SK-N-SH (cell line): ENCODE results near the gene R3HCC1L. TPM values are rescaled to one million over a fixed set of nuclear protein-coding genes. Genes with fewer than 3 reads are reported as not detected.

Experiments used
- CTCF ChIA-PET: fragments of 300-600, 350-600 bp; formaldehyde crosslinking; extraction: SDS; loops from one replicate; lab custom pipeline; 2021; lab: Yijun Ruan, JAX
- POLR2A ChIA-PET: fragments of 350-600 bp; sonication (Branson Sonifier 250); formaldehyde crosslinking; extraction: SDS; loops from one replicate; lab custom pipeline; 2020; ENCODE audit warnings: antibody characterized with exemption, inconsistent platforms; lab: Yijun Ruan, JAX
- DNase-seq: peaks from one replicate; pipeline ENCODE4 v3.0.0; 2012
- H2AFZ ChIP-seq: fragments of 200-600 bp; sonication (generic); 2 replicates; pipeline ENCODE4 v1.8.1; 2016; ENCODE audit warnings: antibody characterized with exemption, mild to moderate bottlenecking, low read depth
- H3F3A ChIP-seq: fragments of 200-600 bp; sonication (generic); replicated peaks from 2 replicates; pipeline ENCODE3; 2016; ENCODE audit warnings: antibody characterized with exemption, mild to moderate bottlenecking; ENCODE audit not compliant: insufficient read depth
- H3K27ac ChIP-seq, 2 experiments: fragments of 200-500 bp in 1 of 2; fragments of 200-600 bp in 1 of 2; sonication (Bioruptor generic) in 1 of 2; sonication (generic), shearing (Covaris generic) in 1 of 2; 2 replicates each; pipeline versions ENCODE4 v1.5.1 to v1.6.1; 2014 to 2016; ENCODE audit warnings: low read depth in 2 of 2, inconsistent platforms in 1 of 2, low read length in 1 of 2, mild to moderate bottlenecking in 1 of 2, mixed read lengths in 1 of 2
- H3K27me3 ChIP-seq: fragments of 200-600 bp; sonication (generic), shearing (Covaris generic); 2 replicates; pipeline ENCODE4 v1.6.1; 2016; ENCODE audit warnings: mixed run types; ENCODE audit not compliant: insufficient read depth
- H3K36me3 ChIP-seq, 2 experiments: fragments of 200-500 bp in 1 of 2; fragments of 200-600 bp in 1 of 2; sonication (Bioruptor generic) in 1 of 2; sonication (generic) in 1 of 2; replicated peaks in 1 of 2; 2 replicates each; pipeline versions ENCODE3 to v1.5.1; 2014 to 2016; ENCODE audit warnings: low read length in 1 of 2, mild to moderate bottlenecking in 1 of 2; ENCODE audit not compliant: insufficient read depth in 2 of 2, control insufficient read depth in 1 of 2
- H3K4me1 ChIP-seq, 2 experiments: fragments of 200-500 bp in 1 of 2; fragments of 200-600 bp in 1 of 2; sonication (Bioruptor generic) in 1 of 2; sonication (generic), shearing (Covaris generic) in 1 of 2; 2 replicates each; pipeline versions ENCODE4 v1.5.1 to v1.6.1; 2014 to 2016; ENCODE audit warnings: low read depth in 1 of 2, low read length in 1 of 2, mixed run types in 1 of 2; ENCODE audit not compliant: insufficient read depth in 2 of 2, control insufficient read depth in 1 of 2
- H3K4me2 ChIP-seq: fragments of 200-600 bp; sonication (generic), shearing (Covaris generic); 2 replicates; pipeline ENCODE4 v1.6.1; 2017; ENCODE audit warnings: mixed run types
- H3K4me3 ChIP-seq, 2 experiments: fragments of 200-500 bp in 1 of 2; fragments of 200-600 bp in 1 of 2; sonication (Bioruptor generic) in 1 of 2; sonication (generic), shearing (Covaris generic) in 1 of 2; 2 replicates each; pipeline versions ENCODE4 v1.5.1 to v1.8.1; 2014 to 2016; ENCODE audit warnings: low read depth in 2 of 2, inconsistent platforms in 1 of 2, low read length in 1 of 2, mild to moderate bottlenecking in 1 of 2, mixed read lengths in 1 of 2, moderate library complexity in 1 of 2
- H3K79me2 ChIP-seq: fragments of 200-600 bp; sonication (generic); 2 replicates; pipeline ENCODE4 v1.8.1; 2017; ENCODE audit warnings: mild to moderate bottlenecking; ENCODE audit not compliant: insufficient read depth
- H3K9ac ChIP-seq: fragments of 200-600 bp; sonication (generic); 2 replicates; pipeline ENCODE4 v1.6.1; 2017; ENCODE audit warnings: mixed run types
- H3K9me2 ChIP-seq: fragments of 200-600 bp; sonication (generic); 2 replicates; pipeline ENCODE4 v1.6.1; 2017; ENCODE audit warnings: mixed run types
- H3K9me3 ChIP-seq: fragments of 200-600 bp; sonication (generic); 2 replicates; pipeline ENCODE4 v1.6.1; 2017; ENCODE audit warnings: mixed run types, mild to moderate bottlenecking, moderate library complexity
- H4K20me1 ChIP-seq: fragments of 200-600 bp; sonication (generic); 2 replicates; pipeline ENCODE4 v1.6.1; 2017; ENCODE audit warnings: mild to moderate bottlenecking, mixed run types; ENCODE audit not compliant: insufficient read depth
- CHD2 ChIP-seq: fragments of 150-350 bp; IDR thresholded peaks from 2 replicates; pipeline ENCODE4 v1.6.1; 2018; ENCODE audit warnings: low read length; ENCODE audit not compliant: partially characterized antibody
- FOSL2 ChIP-seq: IDR thresholded peaks from 2 replicates; pipeline ENCODE4 v1.4.0; 2012; ENCODE audit warnings: low read depth, mild to moderate bottlenecking, moderate library complexity, borderline replicate concordance
- PBX3 ChIP-seq: IDR thresholded peaks from 2 replicates; pipeline ENCODE4; 2012
- RXRA ChIP-seq: IDR thresholded peaks from 2 replicates; pipeline ENCODE4 v1.4.0; 2012; ENCODE audit warnings: low read depth, mild to moderate bottlenecking, borderline replicate concordance
- SIN3A ChIP-seq: IDR thresholded peaks from 2 replicates; pipeline ENCODE4 v1.6.1; 2012; ENCODE audit warnings: low read depth, mild to moderate bottlenecking, low read length, moderate library complexity, borderline replicate concordance
- TCF12 ChIP-seq: IDR thresholded peaks from 2 replicates; pipeline ENCODE4 v1.4.0; 2012
- USF1 ChIP-seq: IDR thresholded peaks from 2 replicates; pipeline ENCODE4 v1.4.0; 2012; ENCODE audit warnings: low read depth, borderline replicate concordance
- USF2 ChIP-seq: fragments of 150-350 bp; IDR thresholded peaks from 2 replicates; pipeline ENCODE4 v1.6.1; 2017; ENCODE audit warnings: antibody characterized with exemption, low read length, low read depth, borderline replicate concordance
- ZBTB33 ChIP-seq: IDR thresholded peaks from 2 replicates; pipeline ENCODE4 v1.4.0; 2012; ENCODE audit warnings: low read depth, borderline replicate concordance
- whole genome bisulfite sequencing: methylation state at CpG from one replicate; pipeline ENCODE4 v1.1.6; 2017; ENCODE audit warnings: low lambda C conversion rate; 5-methylcytosine and 5-hydroxymethylcytosine counted together
- polyA plus RNA-seq, 3 experiments: library from polyadenylated mRNA; depleted of rRNA; stranded (reverse); fragments of >200 nt; gene quantifications; 2 replicates each; pipeline ENCODE4 v1.2.3, GENCODE V29; 2012

The R3HCC1L gene
- polyA plus RNA-seq, 1 of the 3 experiments (the other 2 are of a cell fraction), result 6.0 TPM

GRCh38 chr10:98267894-98268693 is 133.6 kb downstream of the R3HCC1L start, which contains the start of gene LOXL4:
LOXL4 (minus strand) TSS chr10:98268194; CDS start chr10:98263019, 5,175 bp downstream.
- POLR2A ChIA-PET, result interaction anchor here (0.7 to 1.4 kb wide), 2 partner anchors 41 to 42 kb away, joined by 3 to 10 read pairs; no protein-coding TSS in a partner anchor
- CTCF ChIA-PET, result interaction anchor here (1.0 to 8.2 kb wide), 4 partner anchors 15 to 41 kb away, joined by 3 to 64 read pairs (median 4); no protein-coding TSS in a partner anchor
- no peak for TF ChIP-seq ZBTB33
- no peak for TF ChIP-seq FOSL2
- TF ChIP-seq CHD2, result no peak
- TF ChIP-seq SIN3A, result no peak
- TF ChIP-seq RXRA, result no peak
- no peak for TF ChIP-seq TCF12
- no peak for TF ChIP-seq USF1
- no peak for TF ChIP-seq USF2
- no peak for TF ChIP-seq PBX3

More at GRCh38 chr10:98267894-98268693, 133.6 kb downstream of the R3HCC1L start, which contains the start of gene LOXL4:
- Histone ChIP-seq H3K4me3 (peak within 1 kb of the TSS in 1 of 2 experiments; percentile 40; a peak in 2 of 4 replicates), H3K9me2 (no peaks in the 10 kb centered on the region), H3K27me3 (no peaks in the 10 kb centered on the region), H3K4me1 (peaks cover 11 to 27% of the 10 kb centered on the region in 2 experiments; a peak in 1 of 4 replicates), H3K9me3 (no peaks in the 10 kb centered on the region), H3F3A (peaks cover 4% of the 10 kb centered on the region), H3K27ac (no peak within 1 kb of the TSS), H3K36me3 (no peaks in the 10 kb centered on the region), H4K20me1 (no peaks in the 10 kb centered on the region), H3K4me2 (peak within 1 kb of the TSS; percentile 67), H2AFZ (peak within 1 kb of the TSS; percentile 86; the same call in 1 of the 2 replicates), H3K9ac (no peak within 1 kb of the TSS), H3K79me2 (no peaks in the 10 kb centered on the region)
- DNase-seq, result peak; percentile 89
- WGBS, result 29% methylated on average over 11 of the region's 75 CpGs
